ENCODE results near the gene NRIP2. TPM values are rescaled to one million over a fixed set of nuclear protein-coding genes. Genes with fewer than 3 reads are reported as not detected.

The NRIP2 gene
- total and polyA plus RNA-seq, 2 donors (not counting 3 experiments of a cell fraction or from before 2014, with no cell fraction given) = not detected

GRCh38 chr12:2800046-2800570, 34.7 kb downstream of the NRIP2 start:
- H3K27me3 ChIP-seq (ENCODE audit: control insufficient read depth in 2 of 2, insufficient read depth in 2 of 2, low read length in 2 of 2) = no peaks in the 10 kb centered on the region
- H3K4me2 ChIP-seq (ENCODE audit: insufficient read depth, low read length) = no peak overlapping the region
- H3K4me1 ChIP-seq (ENCODE audit: control insufficient read depth, extremely low read depth, insufficient read depth, low read length) = peaks cover 29% of the 10 kb centered on the region
- no peaks in the 10 kb centered on the region for H4K20me1 ChIP-seq (replicated peaks; ENCODE audit: control insufficient read depth, extremely low read depth, insufficient read depth, low read length)
- DNase-seq (ENCODE audit: low read depth, low spot score) (no peak), FAIRE-seq (no peak)
- TF ChIP-seq MYC (IDR thresholded peaks at IDR 0.05; ENCODE audit: low read depth, low read length) (no peak), CTCF (IDR thresholded peaks at IDR 0.05; ENCODE audit: extremely low read depth in 1 of 2, insufficient read depth in 1 of 2, low read depth in 1 of 2, low read length in 2 of 2) (no peak), EZH2 (IDR thresholded peaks at IDR 0.05; ENCODE audit: borderline replicate concordance, low read depth, low read length, severe bottlenecking) (no peak), JUN (IDR thresholded peaks at IDR 0.05; ENCODE audit: borderline replicate concordance, insufficient read depth, insufficient read length, low read depth) (no peak), MAX (IDR thresholded peaks at IDR 0.05; ENCODE audit: insufficient read depth, insufficient read length) (no peak), POLR2A (IDR thresholded peaks at IDR 0.05; ENCODE audit: low read depth, low read length) (no peak), GATA2 (IDR thresholded peaks at IDR 0.05; ENCODE audit: insufficient read depth, insufficient read length, low read depth, low read length) (no peak), FOS (IDR thresholded peaks at IDR 0.05; ENCODE audit: borderline replicate concordance, insufficient read depth, low read length) (no peak), POLR2AphosphoS5 (IDR thresholded peaks at IDR 0.05; ENCODE audit: insufficient read depth, low read depth, low read length) (no peak)
- no peak overlapping the region for H3K27ac ChIP-seq (ENCODE audit: insufficient read depth, low read depth, low read length)
- intact Hi-C loops (cut with micrococcal nuclease) (no loop called here), dilution Hi-C loops (cut with MboI; ENCODE audit: extremely low pct_ligation_motif_present, low sequenced_read_pairs) (no loop called here)
- no peaks in the 10 kb centered on the region for H3K9me3 ChIP-seq (replicated peaks; ENCODE audit: control insufficient read depth, insufficient read depth, low read length)
- peaks cover 30 to 46% of the 10 kb centered on the region in 2 experiments for H3K36me3 ChIP-seq (ENCODE audit: control insufficient read depth in 2 of 2, extremely low read depth in 1 of 2, insufficient read depth in 2 of 2, low read length in 2 of 2)
- BruUV-seq (replicated peaks) = no TSS peak
- no peaks in the 10 kb centered on the region for H3K9me1 ChIP-seq (replicated peaks; ENCODE audit: control insufficient read depth, extremely low read depth, insufficient read depth, low read length)
- ChIA-PET CTCF (interaction anchor here (3.0 kb wide), 1 partner anchor 13 kb away, joined by 13 read pairs; the partner anchor contains the start of gene ITFG2), POLR2A (no interaction called here)
- H3K79me2 ChIP-seq (ENCODE audit: control insufficient read depth, insufficient read depth, low read length) = peaks cover 25% of the 10 kb centered on the region
- no peak overlapping the region for H3K9ac ChIP-seq (replicated peaks; ENCODE audit: extremely low read depth, insufficient read depth, low read length)
- no peak overlapping the region for H3K4me3 ChIP-seq (replicated peaks in 1 of 3; ENCODE audit: insufficient read depth in 1 of 3, low read depth in 1 of 3, low read length in 3 of 3)
- H2AFZ ChIP-seq (ENCODE audit: low read depth, low read length) = no peak overlapping the region

Measured in endothelial cell of umbilical vein (primary cell).